SK-N-MC (cell line): Measurements from ENCODE around the gene TRMT112.

Experiments
- EZH2 ChIP-seq: fragments of 200-600 bp; sonication (generic); IDR thresholded peaks from one replicate; pipeline ENCODE4 v1.6.1; 2017; ENCODE audit warnings: antibody characterized with exemption
- FOXP2 ChIP-seq: optimal IDR thresholded peaks from 2 replicates; pipeline ENCODE3; 2011; ENCODE audit warnings: mild to moderate bottlenecking, moderate library complexity; ENCODE audit not compliant: insufficient read depth; ENCODE audit errors: extremely low read length, control extremely low read depth
- POLR2AphosphoS5 ChIP-seq: IDR thresholded peaks from 2 replicates; pipeline ENCODE4 v1.6.1; 2012; ENCODE audit warnings: mild to moderate bottlenecking, low read depth, low read length, borderline replicate concordance

DNA sequence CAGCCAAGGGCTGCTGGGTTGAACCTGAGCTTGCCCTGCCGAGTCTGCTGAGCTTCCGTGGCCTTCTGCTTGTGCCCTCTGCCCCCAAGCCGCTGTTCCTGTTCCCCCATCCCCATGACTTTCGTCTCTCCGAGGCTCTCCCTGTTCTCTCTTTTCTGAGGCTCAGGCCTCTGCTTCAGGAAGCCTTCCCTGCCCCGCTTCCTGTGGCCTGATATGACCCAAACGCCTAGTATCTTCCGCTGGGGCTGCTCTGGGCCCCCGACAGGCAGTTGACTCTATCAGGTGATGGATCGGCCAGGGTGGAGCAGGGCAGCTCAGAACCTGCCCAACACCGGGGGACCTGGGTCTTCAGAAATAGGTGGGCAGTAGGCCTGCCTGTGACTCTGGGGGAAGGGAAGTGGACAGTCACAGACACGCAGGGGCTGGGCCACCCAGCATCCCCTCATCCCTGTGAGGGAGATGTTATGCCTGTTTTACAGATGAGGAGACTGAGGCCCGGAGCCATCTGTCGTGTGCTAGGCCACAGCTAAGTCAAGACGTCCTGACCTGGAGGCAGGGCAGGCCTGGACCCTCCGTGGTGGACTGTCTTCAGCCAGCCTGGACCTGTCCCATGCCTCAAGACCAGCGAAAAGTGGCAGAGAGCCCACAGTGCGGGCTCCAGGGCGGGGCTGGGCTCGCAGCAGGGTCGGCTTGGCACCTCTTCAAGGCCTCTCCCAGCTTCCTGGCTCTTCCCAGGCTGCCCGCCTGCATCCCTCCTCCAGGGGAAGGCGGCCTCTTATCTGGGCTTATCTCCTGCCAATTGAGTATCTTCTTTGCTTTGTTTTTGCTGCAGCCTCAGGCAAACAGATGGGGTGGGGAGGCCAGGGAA lies 49.1 kb downstream of the TRMT112 start:
- no peak for TF ChIP-seq EZH2
- TF ChIP-seq POLR2AphosphoS5, result no peak
- no peak for TF ChIP-seq FOXP2
